ENCODE measurements around the gene SMG6. TPM values are rescaled to one million over a fixed set of nuclear protein-coding genes. Genes with fewer than 3 reads are reported as not detected.

Gene SMG6
- total and polyA plus RNA-seq, 2 of the 8 experiments (the other 6 are each of a cell fraction or from before 2014, with no cell fraction given) = 18.5 to 25.2 TPM

DNA sequence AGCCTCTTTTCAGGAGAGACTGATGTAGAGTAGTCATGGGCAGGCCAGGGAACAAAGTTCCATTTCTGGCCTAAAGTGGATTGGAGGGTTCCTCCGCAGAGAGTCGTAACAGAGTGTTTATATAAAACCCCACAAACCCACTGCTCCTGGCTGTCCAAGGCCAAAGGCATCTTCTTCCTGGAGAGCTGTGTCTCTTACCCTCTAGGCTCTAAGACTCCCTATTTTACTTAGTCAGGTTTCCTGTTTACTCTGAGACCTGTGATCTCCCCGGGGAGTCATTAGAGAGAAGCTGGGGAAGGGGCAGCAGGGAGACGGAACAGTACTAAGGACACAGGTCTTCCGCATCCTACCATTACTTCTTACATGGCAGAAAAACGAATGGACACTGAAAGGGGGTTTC lies 179.2 kb downstream of the SMG6 start:
- Histone ChIP-seq H4K8ac (ENCODE audit: extremely low read depth, insufficient read depth, low read length) (no peak overlapping the region), H3K4ac (replicated peaks; ENCODE audit: insufficient read length, low read depth, low read length) (no peak overlapping the region), H3K27me3 (replicated peaks in 1 of 4; ENCODE audit: control insufficient read depth in 3 of 4, extremely low read depth in 1 of 4, insufficient read depth in 3 of 4, low read length in 3 of 4) (no peaks in the 10 kb centered on the region), H3K14ac (ENCODE audit: insufficient read length) (no peak overlapping the region), H2AFZ (ENCODE audit: low read length) (no peak overlapping the region), H3K9me3 (ENCODE audit: insufficient read depth in 2 of 2, low read depth in 1 of 2, low read length in 1 of 2) (no peaks in the 10 kb centered on the region), H2BK120ac (replicated peaks; ENCODE audit: low read depth, low read length) (no peak overlapping the region), H3K23ac (ENCODE audit: insufficient read length) (no peak overlapping the region), H3K18ac (ENCODE audit: extremely low read depth, low read length) (no peak overlapping the region), H3K4me2 (ENCODE audit: insufficient read depth in 1 of 2, low read depth in 2 of 2, low read length in 2 of 2) (no peak overlapping the region), H3K9ac (replicated peaks in 1 of 4; ENCODE audit: extremely low read depth in 1 of 4, low read depth in 3 of 4, low read length in 3 of 4) (no peak overlapping the region), H4K20me1 (replicated peaks in 1 of 2; ENCODE audit: control insufficient read depth in 1 of 2, insufficient read depth in 2 of 2, low read length in 2 of 2) (peaks cover 0 to 2% of the 10 kb centered on the region in 2 experiments), H2BK5ac (ENCODE audit: low read depth, low read length) (no peak overlapping the region), H3K23me2 (ENCODE audit: low read depth, low read length) (peaks cover 1% of the 10 kb centered on the region; the same call in 1 of the 2 replicates), H2BK15ac (ENCODE audit: low read length) (no peak overlapping the region), H2BK20ac (ENCODE audit: low read length) (no peak overlapping the region), H2AK5ac (ENCODE audit: low read depth, low read length) (no peak overlapping the region), H4K91ac (replicated peaks; ENCODE audit: insufficient read length, low read length) (no peak overlapping the region), H3K4me1 (replicated peaks in 1 of 4; ENCODE audit: control insufficient read depth in 3 of 4, insufficient read depth in 4 of 4, low read length in 3 of 4) (peaks cover 3 to 17% (median 7%) of the 10 kb centered on the region in 4 experiments), H2BK12ac (ENCODE audit: low read depth, low read length) (no peak overlapping the region), H3K4me3 (ENCODE audit: extremely low read depth in 1 of 4, insufficient read depth in 2 of 4, low read depth in 3 of 4, low read length in 4 of 4) (no peak overlapping the region), H3K79me1 (ENCODE audit: low read depth, low read length) (no peaks in the 10 kb centered on the region; the same call in 1 of the 2 replicates), H4K5ac (ENCODE audit: insufficient read length, low read depth, low read length) (no peak overlapping the region), H3K27ac (ENCODE audit: low read depth, low read length) (no peak overlapping the region), H3K79me2 (ENCODE audit: control insufficient read depth in 1 of 2, insufficient read depth in 2 of 2, low read length in 2 of 2) (no peaks in the 10 kb centered on the region), H3K36me3 (ENCODE audit: control insufficient read depth in 2 of 4, insufficient read depth in 4 of 4, low read length in 3 of 4) (no peaks in the 10 kb centered on the region), H3K56ac (replicated peaks; ENCODE audit: insufficient read length, low read depth, low read length) (no peak overlapping the region)
- POLR2A ChIA-PET (ENCODE audit: partially characterized antibody) = no interaction called here
- WGBS, 2 experiments (ENCODE audit: extremely low coverage in 1 of 2, insufficient coverage in 1 of 2, insufficient read length in 1 of 2, insufficient replicate concordance in 2 of 2, low coverage in 1 of 2, low lambda C conversion rate in 2 of 2, missing lambda C conversion rate in 1 of 2) = 82% methylated on average over 6 of the region's 6 CpGs; no CpG with 5 or more reads in 1 of the 2 experiments
- DNase-seq (ENCODE audit: low read depth in 1 of 2, low spot score in 2 of 2) = no peak
- CTCF ChIA-PET (ENCODE audit: partially characterized antibody) = interaction anchor here (0.9 to 2.3 kb wide), 9 partner anchors 9 to 121 kb away, joined by 3 to 8 read pairs (median 3); no protein-coding TSS in a partner anchor
- no peak for FAIRE-seq
- no peak for TF ChIP-seq RAD21 (IDR thresholded peaks at IDR 0.05 in 1 of 2, conservative IDR thresholded peaks at IDR 0.05 in 1 of 2; ENCODE audit: low read depth in 2 of 2, low read length in 2 of 2)
- no peak for TF ChIP-seq SP4 (IDR thresholded peaks at IDR 0.05; ENCODE audit: low read length)
- TF ChIP-seq, protein P1, sequence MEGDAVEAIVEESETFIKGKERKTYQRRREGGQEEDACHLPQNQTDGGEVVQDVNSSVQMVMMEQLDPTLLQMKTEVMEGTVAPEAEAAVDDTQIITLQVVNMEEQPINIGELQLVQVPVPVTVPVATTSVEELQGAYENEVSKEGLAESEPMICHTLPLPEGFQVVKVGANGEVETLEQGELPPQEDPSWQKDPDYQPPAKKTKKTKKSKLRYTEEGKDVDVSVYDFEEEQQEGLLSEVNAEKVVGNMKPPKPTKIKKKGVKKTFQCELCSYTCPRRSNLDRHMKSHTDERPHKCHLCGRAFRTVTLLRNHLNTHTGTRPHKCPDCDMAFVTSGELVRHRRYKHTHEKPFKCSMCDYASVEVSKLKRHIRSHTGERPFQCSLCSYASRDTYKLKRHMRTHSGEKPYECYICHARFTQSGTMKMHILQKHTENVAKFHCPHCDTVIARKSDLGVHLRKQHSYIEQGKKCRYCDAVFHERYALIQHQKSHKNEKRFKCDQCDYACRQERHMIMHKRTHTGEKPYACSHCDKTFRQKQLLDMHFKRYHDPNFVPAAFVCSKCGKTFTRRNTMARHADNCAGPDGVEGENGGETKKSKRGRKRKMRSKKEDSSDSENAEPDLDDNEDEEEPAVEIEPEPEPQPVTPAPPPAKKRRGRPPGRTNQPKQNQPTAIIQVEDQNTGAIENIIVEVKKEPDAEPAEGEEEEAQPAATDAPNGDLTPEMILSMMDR (IDR thresholded peaks at IDR 0.05; ENCODE audit: control extremely low read depth in 1 of 3, insufficient read depth in 1 of 3, low read depth in 1 of 3, low read length in 3 of 3) = no peak
- TF ChIP-seq BACH1 (IDR thresholded peaks at IDR 0.05; ENCODE audit: low read length) = no peak
- TF ChIP-seq, protein P2, sequence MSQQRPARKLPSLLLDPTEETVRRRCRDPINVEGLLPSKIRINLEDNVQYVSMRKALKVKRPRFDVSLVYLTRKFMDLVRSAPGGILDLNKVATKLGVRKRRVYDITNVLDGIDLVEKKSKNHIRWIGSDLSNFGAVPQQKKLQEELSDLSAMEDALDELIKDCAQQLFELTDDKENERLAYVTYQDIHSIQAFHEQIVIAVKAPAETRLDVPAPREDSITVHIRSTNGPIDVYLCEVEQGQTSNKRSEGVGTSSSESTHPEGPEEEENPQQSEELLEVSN (IDR thresholded peaks at IDR 0.05) = no peak
- no peak for TF ChIP-seq CHD2 (IDR thresholded peaks at IDR 0.05; ENCODE audit: low read length)
- TF ChIP-seq, protein P3, sequence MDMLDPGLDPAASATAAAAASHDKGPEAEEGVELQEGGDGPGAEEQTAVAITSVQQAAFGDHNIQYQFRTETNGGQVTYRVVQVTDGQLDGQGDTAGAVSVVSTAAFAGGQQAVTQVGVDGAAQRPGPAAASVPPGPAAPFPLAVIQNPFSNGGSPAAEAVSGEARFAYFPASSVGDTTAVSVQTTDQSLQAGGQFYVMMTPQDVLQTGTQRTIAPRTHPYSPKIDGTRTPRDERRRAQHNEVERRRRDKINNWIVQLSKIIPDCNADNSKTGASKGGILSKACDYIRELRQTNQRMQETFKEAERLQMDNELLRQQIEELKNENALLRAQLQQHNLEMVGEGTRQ (IDR thresholded peaks at IDR 0.05; ENCODE audit: low read length) = no peak
- no peak for TF ChIP-seq HDAC6 (IDR thresholded peaks at IDR 0.05; ENCODE audit: low read depth, low read length)
- TF ChIP-seq SIN3A (conservative IDR thresholded peaks at IDR 0.05 in 1 of 2, IDR thresholded peaks at IDR 0.05 in 1 of 2; ENCODE audit: low read depth in 1 of 2, low read length in 2 of 2) = no peak
